Tibial nerve (tissue), 3 donors: ENCODE results near the gene C5orf63.

Experiments
- POLR2A ChIP-seq, 2 donors: fragments of 450-650 bp; IDR thresholded peaks; one replicate each; pipeline ENCODE4 v1.6.1; 2017; ENCODE audit warnings: antibody characterized with exemption in 2 of 2, mild to moderate bottlenecking in 2 of 2, moderate library complexity in 2 of 2
- TF ChIP-seq, protein P1 (sequence below), 5 experiments: fragments of 200-600 bp in 3 of 5; fragments of 450-650 bp in 2 of 5; sonication (generic) in 3 of 5; IDR thresholded peaks; one replicate each; pipeline ENCODE4 v1.5.1; 2016 to 2019; ENCODE audit warnings: antibody characterized with exemption in 5 of 5, mild to moderate bottlenecking in 3 of 5, moderate library complexity in 2 of 5

DNA sequence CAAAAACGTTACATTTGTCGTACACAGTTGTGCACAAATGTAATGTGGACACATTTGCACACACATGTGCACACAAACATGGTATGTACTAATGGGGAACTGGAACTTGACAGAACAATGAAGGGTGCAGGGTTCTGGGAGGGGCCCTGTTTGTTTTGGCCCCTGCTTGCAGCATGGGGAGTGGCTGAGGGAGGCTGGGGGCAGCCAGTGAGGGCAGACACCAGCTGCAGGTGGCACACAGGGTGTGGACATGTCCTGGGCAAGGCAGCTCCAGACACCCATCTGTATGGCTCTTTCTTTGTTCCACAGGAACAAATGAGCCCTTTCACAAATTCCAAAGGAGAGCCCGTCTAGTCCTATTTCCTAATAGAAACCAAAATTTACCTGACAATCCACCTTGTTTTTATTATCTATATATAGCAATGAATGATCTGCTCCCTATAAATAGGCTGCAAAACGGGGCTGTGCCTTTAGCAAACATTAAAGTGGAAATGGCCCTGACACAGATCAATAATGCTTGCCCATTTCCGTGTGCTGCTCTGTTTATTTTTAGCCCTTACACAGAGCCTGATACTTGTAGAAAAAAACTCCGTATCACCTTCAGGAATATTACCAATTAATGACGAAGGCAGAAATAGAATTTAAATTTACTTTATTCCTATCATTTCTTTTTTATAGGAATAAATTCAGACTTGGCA lies 69.4 kb downstream of the C5orf63 start:
- TF ChIP-seq, protein P1, sequence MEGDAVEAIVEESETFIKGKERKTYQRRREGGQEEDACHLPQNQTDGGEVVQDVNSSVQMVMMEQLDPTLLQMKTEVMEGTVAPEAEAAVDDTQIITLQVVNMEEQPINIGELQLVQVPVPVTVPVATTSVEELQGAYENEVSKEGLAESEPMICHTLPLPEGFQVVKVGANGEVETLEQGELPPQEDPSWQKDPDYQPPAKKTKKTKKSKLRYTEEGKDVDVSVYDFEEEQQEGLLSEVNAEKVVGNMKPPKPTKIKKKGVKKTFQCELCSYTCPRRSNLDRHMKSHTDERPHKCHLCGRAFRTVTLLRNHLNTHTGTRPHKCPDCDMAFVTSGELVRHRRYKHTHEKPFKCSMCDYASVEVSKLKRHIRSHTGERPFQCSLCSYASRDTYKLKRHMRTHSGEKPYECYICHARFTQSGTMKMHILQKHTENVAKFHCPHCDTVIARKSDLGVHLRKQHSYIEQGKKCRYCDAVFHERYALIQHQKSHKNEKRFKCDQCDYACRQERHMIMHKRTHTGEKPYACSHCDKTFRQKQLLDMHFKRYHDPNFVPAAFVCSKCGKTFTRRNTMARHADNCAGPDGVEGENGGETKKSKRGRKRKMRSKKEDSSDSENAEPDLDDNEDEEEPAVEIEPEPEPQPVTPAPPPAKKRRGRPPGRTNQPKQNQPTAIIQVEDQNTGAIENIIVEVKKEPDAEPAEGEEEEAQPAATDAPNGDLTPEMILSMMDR (IDR thresholded peaks at IDR 0.05) = no peak
- no peak for TF ChIP-seq POLR2A (IDR thresholded peaks at IDR 0.05)
